ENCODE data around the gene LHFPL2.

The LHFPL2 gene

GRCh38 chr5:78482948-78483347, 165.6 kb downstream of the LHFPL2 start:
- in situ Hi-C loops (cut with MboI; ENCODE audit: low sequenced_read_pairs, unreplicated experiment): no loop called here
- DNase-seq (ENCODE audit: low spot score): no peak
- no peak for TF ChIP-seq CTCF (IDR thresholded peaks at IDR 0.05; ENCODE audit: borderline replicate concordance, control extremely low read depth, extremely low read depth, insufficient read depth, missing control alignments)

GRCh38 chr5:78476795-78477194, 171.8 kb downstream of the LHFPL2 start:
- in situ Hi-C loops (cut with MboI; ENCODE audit: low sequenced_read_pairs, unreplicated experiment): no loop called here
- TF ChIP-seq CTCF (IDR thresholded peaks at IDR 0.05; ENCODE audit: borderline replicate concordance, control extremely low read depth, extremely low read depth, insufficient read depth, missing control alignments): no peak
- DNase-seq (ENCODE audit: low spot score): no peak

- in situ Hi-C loops (cut with MboI; ENCODE audit: low sequenced_read_pairs, unreplicated experiment): no loop called here
- DNase-seq (ENCODE audit: low spot score): no peak
- no peak for TF ChIP-seq CTCF (IDR thresholded peaks at IDR 0.05; ENCODE audit: borderline replicate concordance, control extremely low read depth, extremely low read depth, insufficient read depth, missing control alignments)
These were observed 173.2 kb downstream of the LHFPL2 start for GRCh38 chr5:78475370-78475769.

GRCh38 chr5:78473751-78474150, 174.8 kb downstream of the LHFPL2 start:
- DNase-seq (ENCODE audit: low spot score): no peak
- in situ Hi-C loops (cut with MboI; ENCODE audit: low sequenced_read_pairs, unreplicated experiment): no loop called here
- TF ChIP-seq CTCF (IDR thresholded peaks at IDR 0.05; ENCODE audit: borderline replicate concordance, control extremely low read depth, extremely low read depth, insufficient read depth, missing control alignments): no peak

- in situ Hi-C loops (cut with MboI; ENCODE audit: low sequenced_read_pairs, unreplicated experiment): no loop called here
- TF ChIP-seq CTCF (IDR thresholded peaks at IDR 0.05; ENCODE audit: borderline replicate concordance, control extremely low read depth, extremely low read depth, insufficient read depth, missing control alignments): no peak
- DNase-seq (ENCODE audit: low spot score): no peak
These were observed 176.0 kb downstream of the LHFPL2 start for GRCh38 chr5:78472469-78473106.

GRCh38 chr5:78471896-78472295, 176.7 kb downstream of the LHFPL2 start:
- no peak for TF ChIP-seq CTCF (IDR thresholded peaks at IDR 0.05; ENCODE audit: borderline replicate concordance, control extremely low read depth, extremely low read depth, insufficient read depth, missing control alignments)
- in situ Hi-C loops (cut with MboI; ENCODE audit: low sequenced_read_pairs, unreplicated experiment): no loop called here
- DNase-seq (ENCODE audit: low spot score): no peak
